DMS 273 treated with DMSO at 0.1 percent for 48 hours (cell line): ENCODE measurements around the gene ARL6IP1.

Experiments
- DNase-seq: peaks from one replicate; lab custom pipeline; 2025; lab: John Stamatoyannopoulos, UW

Gene ARL6IP1

DNA sequence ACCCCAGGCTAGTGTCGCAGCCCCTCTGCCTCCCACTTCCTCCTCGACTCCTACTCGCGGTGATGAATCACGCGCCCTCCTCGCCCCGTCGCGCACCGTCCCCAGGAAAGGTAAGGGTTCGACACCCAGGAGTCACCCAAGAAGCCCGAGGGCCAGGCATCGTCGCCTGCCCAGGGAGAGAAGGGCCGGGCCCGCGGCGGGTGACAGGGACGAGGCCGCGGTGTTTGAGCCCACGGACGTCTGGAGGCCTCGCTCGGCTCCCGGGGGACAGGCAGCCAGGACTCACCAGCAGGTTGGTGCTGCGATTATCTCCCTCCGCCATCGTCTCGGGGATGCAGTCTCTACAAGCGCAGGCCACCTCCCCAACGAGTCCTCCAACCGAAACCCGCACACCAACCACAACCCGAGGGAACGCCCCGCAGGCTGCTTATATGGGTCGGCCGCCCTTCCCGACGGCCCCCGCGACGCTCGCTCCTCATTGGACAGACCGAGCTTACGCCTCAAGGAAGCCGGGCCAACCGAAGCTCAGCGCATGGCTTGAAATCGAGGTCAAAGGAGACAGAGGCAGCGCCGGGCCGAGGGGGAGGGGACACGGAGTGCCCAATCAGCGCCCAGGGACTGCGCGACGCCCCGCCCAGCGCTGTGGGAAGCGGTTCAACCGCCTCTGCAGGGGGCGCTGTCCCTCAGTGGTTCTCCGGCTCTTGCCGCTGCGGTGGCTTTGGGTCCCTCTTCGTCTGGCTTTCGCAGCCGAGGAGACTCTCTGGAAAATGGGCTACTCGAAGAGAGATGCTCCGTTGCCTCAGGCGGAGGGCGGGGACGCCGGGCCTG lies at the start of gene ARL6IP1:
TSS of gene ARL6IP1 (minus strand) at position 405 of the 828 bp plus-strand sequence. CDS start at position 322, 83 bp downstream.
- DNase-seq, result peak; percentile 99

- no peak for DNase-seq
Measured at GRCh38 chr16:18846416-18846815, 45.1 kb upstream of the ARL6IP1 start.

- no peak for DNase-seq
Measured at GRCh38 chr16:18842565-18842964, 41.2 kb upstream of the ARL6IP1 start.

DNA sequence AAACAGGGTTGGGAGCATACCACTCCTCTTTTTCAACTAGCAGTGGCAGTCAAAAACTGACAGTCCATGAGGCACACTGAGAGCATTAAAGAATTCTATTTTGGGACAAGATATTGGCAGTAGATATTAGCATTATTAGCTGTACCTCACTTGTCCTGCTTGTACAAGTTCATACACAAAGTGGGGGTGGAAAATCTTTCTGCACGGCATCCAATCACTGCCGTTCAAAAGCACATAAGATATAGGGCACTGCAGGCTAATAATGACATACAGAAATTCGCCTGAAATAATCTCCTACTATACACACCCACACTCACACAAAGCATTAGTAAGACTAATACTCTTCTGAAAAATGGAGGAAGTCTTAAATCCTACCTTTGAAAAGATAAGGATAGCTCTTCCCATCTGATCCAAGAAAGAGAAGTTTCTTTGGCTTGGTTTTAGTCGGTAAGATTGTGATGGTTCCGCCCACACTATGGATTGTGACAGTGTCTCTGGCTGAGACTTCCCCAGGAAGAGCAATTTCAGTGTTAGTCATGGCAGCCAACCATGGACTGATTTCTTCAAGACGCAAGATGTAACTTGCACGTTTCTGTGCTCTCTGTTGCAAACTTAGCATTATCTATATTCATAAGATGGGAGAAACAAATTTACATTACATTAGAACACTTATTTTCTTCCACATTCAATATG lies 40.6 kb upstream of the ARL6IP1 start:
- no peak for DNase-seq

DNA sequence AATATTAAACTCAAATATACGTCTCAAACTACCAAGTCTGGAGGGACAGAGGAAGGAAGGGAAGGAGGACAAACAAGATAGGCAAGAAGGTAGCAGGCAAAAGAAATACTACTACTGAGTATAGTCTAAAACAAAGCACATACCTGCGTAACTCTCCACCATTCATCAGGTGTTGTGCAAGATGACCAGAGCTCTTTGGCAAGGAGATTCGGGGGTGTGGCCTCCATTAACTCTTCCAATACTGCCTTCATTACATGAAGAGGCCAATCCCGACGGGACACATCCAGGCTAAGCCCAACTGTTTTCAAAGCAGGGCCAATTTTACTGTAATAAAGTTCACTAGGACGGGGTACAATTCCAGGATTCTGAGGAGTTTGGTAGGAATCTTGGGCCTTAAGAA lies 38.2 kb upstream of the ARL6IP1 start:
- DNase-seq, result no peak

GRCh38 chr16:18836702-18837101 lies 35.4 kb upstream of the ARL6IP1 start:
- no peak for DNase-seq

DNA sequence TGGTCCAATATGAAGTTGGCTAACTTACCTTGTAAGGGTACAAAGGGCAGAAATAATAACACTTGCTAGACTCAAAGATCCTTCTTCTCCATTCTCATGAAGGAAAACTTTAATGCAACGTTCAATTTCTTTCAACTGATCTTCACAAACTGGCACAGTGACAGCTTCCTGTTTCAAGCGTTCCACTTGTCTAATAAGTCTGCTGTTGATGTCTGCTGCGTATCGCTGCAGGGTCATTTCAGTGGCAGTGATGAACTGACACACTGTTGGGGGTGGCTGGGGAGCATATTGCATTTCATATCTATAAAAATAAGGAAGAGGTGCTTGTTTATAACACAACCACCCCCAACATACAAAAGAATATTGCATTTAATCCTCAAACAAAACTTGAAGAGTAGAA lies 33.5 kb upstream of the ARL6IP1 start:
- no peak for DNase-seq

DNA sequence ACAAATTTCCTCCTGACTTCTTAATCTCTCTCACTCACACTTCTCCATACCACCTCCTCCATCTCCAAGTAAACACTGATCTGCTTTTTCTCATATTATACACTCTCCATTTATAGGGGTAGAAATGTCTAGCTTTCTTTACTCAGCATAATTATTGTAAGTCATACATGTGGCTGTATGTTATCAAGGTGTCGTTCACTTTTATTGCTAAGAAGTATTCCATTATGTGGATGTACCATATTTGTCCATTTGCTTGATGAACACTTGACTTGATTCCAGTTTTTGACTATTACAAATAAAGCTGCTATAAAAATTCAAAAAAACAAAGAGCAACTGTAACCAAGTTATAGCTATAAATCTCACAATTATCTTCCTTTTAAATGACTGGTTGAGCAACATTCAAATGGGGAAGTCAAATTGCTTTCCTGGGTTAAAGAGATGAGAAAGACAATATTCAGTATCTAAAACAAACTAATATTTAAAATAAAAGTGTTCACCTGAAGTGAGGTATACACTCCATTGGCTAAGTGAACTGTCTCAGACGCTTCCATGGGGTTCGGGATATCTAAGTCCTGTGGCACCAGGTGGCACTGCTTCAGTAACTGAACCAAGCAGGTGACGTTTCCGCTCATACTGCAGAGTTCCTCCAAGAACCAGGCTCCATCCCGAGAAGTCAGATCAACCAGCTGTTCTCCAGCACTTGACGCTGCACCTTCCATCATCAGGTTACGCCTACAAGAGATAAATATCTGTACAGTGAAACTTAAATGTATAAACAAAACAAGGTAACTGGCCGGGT lies 32.6 kb upstream of the ARL6IP1 start:
- no peak for DNase-seq

GRCh38 chr16:18832613-18833012 lies 31.3 kb upstream of the ARL6IP1 start:
- no peak for DNase-seq

DNA sequence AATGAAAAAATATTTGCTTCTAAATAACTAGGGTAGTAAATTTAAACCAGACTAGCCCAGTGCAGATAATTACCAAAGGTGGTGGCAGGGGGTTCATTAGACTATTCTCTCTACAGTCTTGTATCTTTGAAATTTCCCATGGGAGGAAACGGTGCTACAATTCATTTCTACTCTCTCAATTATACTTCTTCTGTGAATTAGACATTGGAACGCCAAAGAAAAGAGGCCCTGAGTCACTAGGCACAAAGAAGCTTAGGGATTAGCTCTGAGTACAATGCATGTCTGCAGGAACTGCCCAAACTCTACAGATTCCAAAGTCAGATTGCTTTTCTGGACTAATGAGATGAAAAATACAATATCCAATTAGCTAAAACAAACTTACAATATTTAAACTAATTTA lies 30.7 kb upstream of the ARL6IP1 start:
- DNase-seq, result no peak

DNA sequence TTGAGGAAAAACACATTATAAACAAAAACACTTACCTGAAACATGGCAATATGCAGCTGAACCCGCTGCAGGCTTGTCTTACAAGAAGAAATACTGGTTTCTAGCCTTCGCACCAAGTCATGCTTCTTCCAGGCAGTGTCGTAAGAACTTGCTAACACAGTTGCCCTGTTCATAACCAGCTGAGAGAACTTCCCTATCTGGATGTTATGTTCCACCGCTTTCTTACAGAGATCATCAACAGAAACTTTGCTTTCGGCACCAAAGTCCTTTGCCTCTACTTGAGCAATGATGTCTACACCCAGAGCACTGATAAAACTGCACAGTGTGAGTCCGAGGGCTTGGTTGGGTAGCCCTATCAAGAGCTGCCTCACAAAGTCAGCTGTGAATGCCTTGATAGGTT lies 27.9 kb upstream of the ARL6IP1 start:
- DNase-seq, result no peak

- no peak for DNase-seq
Measured at GRCh38 chr16:18827890-18828289, 26.5 kb upstream of the ARL6IP1 start.

- no peak for DNase-seq
Measured at GRCh38 chr16:18816286-18816685, 14.9 kb upstream of the ARL6IP1 start.

DNA sequence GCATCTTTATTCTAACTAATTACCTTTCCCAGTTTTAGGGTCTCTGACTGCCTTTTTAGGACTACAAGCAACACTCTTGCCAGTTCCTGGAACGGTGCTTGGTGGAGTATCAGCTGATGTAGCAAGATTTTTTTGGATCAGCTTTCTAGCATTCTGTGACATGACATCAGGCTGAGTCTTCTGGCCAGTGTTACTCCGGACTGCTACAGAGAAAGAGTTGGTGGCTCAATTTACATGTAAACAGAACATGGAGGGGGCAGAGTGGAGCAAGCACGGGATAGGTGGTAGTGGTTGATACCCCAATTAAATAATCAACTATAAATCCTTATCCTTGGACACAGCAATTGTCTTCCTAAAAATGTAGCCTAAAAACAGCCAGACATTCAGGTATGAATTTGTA lies 10.6 kb upstream of the ARL6IP1 start:
- no peak for DNase-seq

GRCh38 chr16:18809165-18809564 lies 7.8 kb upstream of the ARL6IP1 start:
- no peak for DNase-seq

DNA sequence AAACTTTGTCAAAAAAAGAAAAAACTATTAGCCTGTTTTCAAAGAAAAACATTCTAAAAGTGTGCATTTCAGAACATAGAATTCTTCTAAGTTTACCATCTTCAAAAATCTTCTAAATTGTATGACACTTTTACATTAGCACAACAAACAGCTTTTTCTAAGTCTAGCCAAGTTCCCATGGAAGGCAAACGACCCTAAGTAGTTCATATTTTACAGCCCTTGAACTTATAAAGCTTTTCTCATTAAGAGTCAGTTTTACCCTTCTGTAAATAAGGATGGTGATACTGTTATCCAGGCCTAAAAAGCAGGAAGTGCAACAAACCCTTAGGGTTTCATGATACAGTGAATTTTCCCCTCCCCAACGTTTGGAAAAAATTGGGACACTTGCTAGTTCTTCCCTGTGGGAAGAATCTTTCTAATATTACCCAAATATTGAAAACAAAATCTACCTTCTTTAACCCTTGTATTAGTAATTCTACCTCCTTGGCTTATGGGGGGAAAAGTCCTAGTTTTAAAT lies 4.0 kb upstream of the ARL6IP1 start:
- DNase-seq, result no peak

GRCh38 chr16:18804540-18804939 lies 3.2 kb upstream of the ARL6IP1 start:
- no peak for DNase-seq

- DNase-seq, result no peak
Measured at GRCh38 chr16:18803569-18804462, 2.5 kb upstream of the ARL6IP1 start.

DNA sequence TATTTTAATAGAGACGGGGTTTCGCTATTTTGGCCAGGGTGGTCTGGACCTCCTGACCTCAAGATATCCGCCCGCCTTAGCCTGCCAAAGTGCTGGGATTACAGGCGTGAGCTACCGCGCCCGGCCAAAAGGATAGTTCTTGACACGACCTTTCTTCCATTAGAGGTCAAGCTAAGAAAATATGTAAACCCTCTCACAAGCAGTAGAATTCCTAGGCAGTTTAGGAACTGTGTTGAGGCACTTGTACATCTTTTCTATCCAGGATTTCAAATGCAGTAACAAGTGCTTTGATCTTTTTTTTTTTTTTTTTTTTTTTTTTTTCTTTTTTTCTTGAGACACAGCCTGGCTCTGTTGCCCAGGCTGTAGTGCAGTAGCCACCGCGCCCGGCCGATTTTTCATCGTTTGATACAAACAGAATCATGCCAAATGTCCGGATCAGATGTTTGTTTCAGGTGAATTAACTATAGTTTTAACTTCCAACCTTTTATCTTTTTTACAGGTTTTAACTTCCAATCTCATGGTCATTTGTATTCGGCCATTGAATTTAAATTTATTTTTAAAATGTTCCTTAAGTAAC lies 1.5 kb upstream of the ARL6IP1 start:
- DNase-seq, result no peak

- DNase-seq, result no peak
Measured at GRCh38 chr16:18800775-18801144, 589 bp downstream of the ARL6IP1 start.

GRCh38 chr16:18800293-18800692 lies 1.1 kb downstream of the ARL6IP1 start:
- no peak for DNase-seq
